GM19395 (cell line): ENCODE data around the gene VWA3B.
"Not testable (repeated sequence)": the region's sequence is repeated elsewhere in the genome, so short reads cannot be mapped to it uniquely, and the experiment has no call there.

Experiments used
- ATAC-seq: cut with Tn5 transposase; IDR thresholded peaks from one replicate; pipeline ENCODE4 v1.9.1; 2021; ENCODE audit warnings: mild to moderate bottlenecking, moderate library complexity; ENCODE audit not compliant: unreplicated experiment

The VWA3B gene

GRCh38 chr2:98087447-98088020 lies 567 bp downstream of the VWA3B start:
- no peak for ATAC-seq

- ATAC-seq = no peak
These were observed 1.3 kb downstream of the VWA3B start for GRCh38 chr2:98088261-98088660.

- no peak for ATAC-seq
These were observed 3.0 kb downstream of the VWA3B start for GRCh38 chr2:98089941-98090340.

- no peak for ATAC-seq
These were observed 4.0 kb downstream of the VWA3B start for GRCh38 chr2:98090951-98091350.

GRCh38 chr2:98091738-98092137 lies 4.8 kb downstream of the VWA3B start:
- no peak for ATAC-seq

GRCh38 chr2:98093146-98093545 lies 6.2 kb downstream of the VWA3B start:
- ATAC-seq = no peak

- ATAC-seq = no peak
These were observed 6.6 kb downstream of the VWA3B start for GRCh38 chr2:98093611-98094010.

- ATAC-seq = no peak
These were observed 13.2 kb downstream of the VWA3B start for GRCh38 chr2:98099939-98100743.

GRCh38 chr2:98102315-98102714 lies 15.3 kb downstream of the VWA3B start:
- not testable (repeated sequence) for ATAC-seq

- ATAC-seq = no peak
These were observed 15.9 kb downstream of the VWA3B start for GRCh38 chr2:98102878-98103277.

- no peak for ATAC-seq
These were observed 21.1 kb downstream of the VWA3B start for GRCh38 chr2:98108110-98108509.

GRCh38 chr2:98110741-98111140 lies 23.8 kb downstream of the VWA3B start:
- no peak for ATAC-seq

GRCh38 chr2:98114643-98115330 lies 27.8 kb downstream of the VWA3B start:
- ATAC-seq = no peak

- ATAC-seq = no peak
These were observed 31.2 kb downstream of the VWA3B start for GRCh38 chr2:98118161-98118560.

GRCh38 chr2:98118852-98119251 lies 31.9 kb downstream of the VWA3B start:
- no peak for ATAC-seq

- no peak for ATAC-seq
These were observed 34.2 kb downstream of the VWA3B start for GRCh38 chr2:98121149-98121548.

- ATAC-seq = no peak
These were observed 35.6 kb downstream of the VWA3B start for GRCh38 chr2:98122524-98122923.

- ATAC-seq = no peak
These were observed 36.3 kb downstream of the VWA3B start for GRCh38 chr2:98123286-98123685.

- ATAC-seq = no peak
These were observed 39.1 kb downstream of the VWA3B start for GRCh38 chr2:98126061-98126460.

GRCh38 chr2:98127229-98127989 lies 40.4 kb downstream of the VWA3B start:
- ATAC-seq = no peak

- no peak for ATAC-seq
These were observed 41.7 kb downstream of the VWA3B start for GRCh38 chr2:98128556-98129109.
